ENCODE data around the gene NTSR1. TPM values are rescaled to one million over a fixed set of nuclear protein-coding genes. Genes with fewer than 3 reads are reported as not detected.

Gene NTSR1
- total RNA-seq, 1 experiment from 2014 or later, result 4.5 TPM

- peak; percentile 47 for DNase-seq (ENCODE audit: unreplicated experiment)
- Mint-ChIP-seq H3K4me1 (ENCODE audit: insufficient read depth, unreplicated experiment) (peaks cover 42% of the 10 kb centered on the region), H3K27ac (ENCODE audit: low read depth, unreplicated experiment) (no peak overlapping the region), H3K27me3 (ENCODE audit: insufficient read depth, unreplicated experiment) (no peaks in the 10 kb centered on the region), H3K36me3 (ENCODE audit: insufficient read depth, unreplicated experiment) (no peaks in the 10 kb centered on the region), H3K4me3 (ENCODE audit: unreplicated experiment) (peak overlapping the region; percentile 30), H3K9me3 (ENCODE audit: unreplicated experiment) (no peaks in the 10 kb centered on the region)
- intact Hi-C loops (cut with micrococcal nuclease), result loop anchor here (10.0 kb wide), 1 partner anchor 51 kb away; no protein-coding TSS in a partner anchor
- ChIA-PET POLR2A (interaction anchor here (0.6 to 1.8 kb wide), 5 partner anchors 16 to 89 kb away, joined by 3 to 6 read pairs (median 4); no protein-coding TSS in a partner anchor), CTCF (interaction anchor here (0.9 to 2.7 kb wide), 4 partner anchors 34 to 89 kb away, joined by 4 to 15 read pairs (median 6); no protein-coding TSS in a partner anchor)
- no TSS peak for BruUV-seq (replicated peaks)
- TF ChIP-seq CTCF (IDR thresholded peaks at IDR 0.05; ENCODE audit: unreplicated experiment), result no peak
Measured at GRCh38 chr20:62705627-62706026, 3.0 kb upstream of the NTSR1 start.

- no peaks in the 10 kb centered on the region for H3K27me3 Mint-ChIP-seq (ENCODE audit: insufficient read depth, unreplicated experiment)
- CTCF ChIA-PET, result interaction anchor here (0.9 to 1.7 kb wide), 5 partner anchors 10 to 88 kb away, joined by 4 to 9 read pairs (median 4); no protein-coding TSS in a partner anchor
- no peak for TF ChIP-seq CTCF (IDR thresholded peaks at IDR 0.05; ENCODE audit: unreplicated experiment)
- H3K9me3 Mint-ChIP-seq (ENCODE audit: unreplicated experiment), result no peaks in the 10 kb centered on the region
- no TSS peak for BruUV-seq (replicated peaks)
- no peak for DNase-seq (ENCODE audit: unreplicated experiment)
- H3K4me3 Mint-ChIP-seq (ENCODE audit: unreplicated experiment), result no peak overlapping the region
- no peak overlapping the region for H3K27ac Mint-ChIP-seq (ENCODE audit: low read depth, unreplicated experiment)
- intact Hi-C loops (cut with micrococcal nuclease), result loop anchor here (10.0 kb wide), 1 partner anchor 52 kb away; no protein-coding TSS in a partner anchor
- peaks cover 42% of the 10 kb centered on the region for H3K4me1 Mint-ChIP-seq (ENCODE audit: insufficient read depth, unreplicated experiment)
- POLR2A ChIA-PET, result interaction anchor here (0.6 to 1.8 kb wide), 5 partner anchors 15 to 89 kb away, joined by 3 to 6 read pairs (median 4); no protein-coding TSS in a partner anchor
- no peaks in the 10 kb centered on the region for H3K36me3 Mint-ChIP-seq (ENCODE audit: insufficient read depth, unreplicated experiment)
Measured at GRCh38 chr20:62706344-62706743, 2.3 kb upstream of the NTSR1 start.

- Mint-ChIP-seq H3K27ac (ENCODE audit: low read depth, unreplicated experiment) (no peak overlapping the region), H3K4me1 (ENCODE audit: insufficient read depth, unreplicated experiment) (peaks cover 42% of the 10 kb centered on the region), H3K27me3 (ENCODE audit: insufficient read depth, unreplicated experiment) (no peaks in the 10 kb centered on the region), H3K36me3 (ENCODE audit: insufficient read depth, unreplicated experiment) (no peaks in the 10 kb centered on the region), H3K4me3 (ENCODE audit: unreplicated experiment) (no peak overlapping the region), H3K9me3 (ENCODE audit: unreplicated experiment) (no peaks in the 10 kb centered on the region)
- intact Hi-C loops (cut with micrococcal nuclease), result loop anchor here (10.0 kb wide), 1 partner anchor 52 kb away; no protein-coding TSS in a partner anchor
- no TSS peak for BruUV-seq (replicated peaks)
- DNase-seq (ENCODE audit: unreplicated experiment), result no peak
- no peak for TF ChIP-seq CTCF (IDR thresholded peaks at IDR 0.05; ENCODE audit: unreplicated experiment)
- ChIA-PET POLR2A (interaction anchor here (1.3 to 1.8 kb wide), 3 partner anchors 66 to 89 kb away, joined by 3 to 5 read pairs (median 4); partner anchors contain the start of gene MRGBP), CTCF (interaction anchor here (1.4 to 1.7 kb wide), 2 partner anchors 10 to 13 kb away, joined by 4 read pairs; no protein-coding TSS in a partner anchor)
Measured at GRCh38 chr20:62706857-62707256, 1.8 kb upstream of the NTSR1 start.

- DNase-seq (ENCODE audit: unreplicated experiment), result no peak
- ChIA-PET CTCF (interaction anchor here (1.4 to 1.7 kb wide), 2 partner anchors 9 to 13 kb away, joined by 4 read pairs; no protein-coding TSS in a partner anchor), POLR2A (interaction anchor here (1.0 to 2.0 kb wide), 6 partner anchors 12 to 89 kb away, joined by 3 to 6 read pairs (median 4); partner anchors contain the start of gene MRGBP)
- Mint-ChIP-seq H3K36me3 (ENCODE audit: insufficient read depth, unreplicated experiment) (no peaks in the 10 kb centered on the region), H3K4me1 (ENCODE audit: insufficient read depth, unreplicated experiment) (peaks cover 42% of the 10 kb centered on the region), H3K4me3 (ENCODE audit: unreplicated experiment) (no peak overlapping the region), H3K27me3 (ENCODE audit: insufficient read depth, unreplicated experiment) (no peaks in the 10 kb centered on the region), H3K27ac (ENCODE audit: low read depth, unreplicated experiment) (no peak overlapping the region), H3K9me3 (ENCODE audit: unreplicated experiment) (no peaks in the 10 kb centered on the region)
- no peak for TF ChIP-seq CTCF (IDR thresholded peaks at IDR 0.05; ENCODE audit: unreplicated experiment)
- intact Hi-C loops (cut with micrococcal nuclease), result loop anchor here (10.0 kb wide), 1 partner anchor 53 kb away; no protein-coding TSS in a partner anchor
- no TSS peak for BruUV-seq (replicated peaks)
Measured at GRCh38 chr20:62707276-62707920, 1.2 kb upstream of the NTSR1 start.

All from MCF 10A (cell line).